Tibial nerve (tissue), 4 donors: ENCODE measurements around the gene APOL6. TPM values are rescaled to one million over a fixed set of nuclear protein-coding genes. Genes with fewer than 3 reads are reported as not detected.
"Not testable (repeated sequence)": the region's sequence is repeated elsewhere in the genome, so short reads cannot be mapped to it uniquely, and the experiment has no call there.

ENCODE experiments used
- DNase-seq, 2 donors: peaks; one replicate each; pipeline ENCODE4 v3.0.0-alpha.2; 2019; ENCODE audit warnings: low spot score in 2 of 2
- H3K27ac ChIP-seq, 4 donors: fragments of 200-600 bp; sonication (generic) in 3 of 4; one replicate each; pipeline ENCODE4 v1.5.1; 2017 to 2019; ENCODE audit warnings: mild to moderate bottlenecking in 1 of 4
- H3K27me3 ChIP-seq, 2 donors: fragments of 200-600 bp; sonication (generic) in 1 of 2; one replicate each; pipeline versions ENCODE4 v1.5.1 to v1.6.0; 2017 to 2019
- H3K36me3 ChIP-seq, 3 donors: fragments of 200-600 bp; sonication (generic); one replicate each; pipeline ENCODE4 v1.5.1; 2018 to 2019
- H3K4me1 ChIP-seq, 4 donors: fragments of 200-600 bp; sonication (generic) in 3 of 4; one replicate each; pipeline ENCODE4 v1.5.1; 2017 to 2019
- H3K4me3 ChIP-seq, 4 donors: fragments of 200-600 bp; sonication (generic) in 3 of 4; one replicate each; pipeline ENCODE4 v1.5.1; 2017 to 2019; ENCODE audit warnings: mild to moderate bottlenecking in 1 of 4, moderate library complexity in 1 of 4
- H3K9me3 ChIP-seq, 4 donors: fragments of 200-600 bp; sonication (generic) in 3 of 4; one replicate each; pipeline ENCODE4 v1.5.1; 2017 to 2019
- EP300 ChIP-seq, 2 donors: sonication (generic); formaldehyde crosslinking; IDR thresholded peaks; one replicate each; pipeline ENCODE4 v1.6.1; 2017; ENCODE audit warnings: antibody characterized with exemption in 2 of 2, mild to moderate bottlenecking in 1 of 2
- POLR2A ChIP-seq, 2 donors: fragments of 450-650 bp; IDR thresholded peaks; one replicate each; pipeline ENCODE4 v1.6.1; 2017; ENCODE audit warnings: antibody characterized with exemption in 2 of 2, mild to moderate bottlenecking in 2 of 2, moderate library complexity in 2 of 2
- whole genome bisulfite sequencing, 2 donors: methylation state at CpG; one replicate each; pipeline ENCODE4 v1.1.5; 2018; 5-methylcytosine and 5-hydroxymethylcytosine counted together
- total RNA-seq, 4 donors: library from RNA; depleted of rRNA; stranded (reverse); fragments of >200 nt; gene quantifications; one replicate each; pipeline ENCODE4 v1.1.0, GENCODE V29; 2016
- TF ChIP-seq, protein P1 (sequence below), 5 experiments: fragments of 200-600 bp in 3 of 5; fragments of 450-650 bp in 2 of 5; sonication (generic) in 3 of 5; IDR thresholded peaks; one replicate each; pipeline ENCODE4 v1.5.1; 2016 to 2019; ENCODE audit warnings: antibody characterized with exemption in 5 of 5, mild to moderate bottlenecking in 3 of 5, moderate library complexity in 2 of 5

Gene APOL6
- total RNA-seq, 4 donors from 2014 or later, result 9.2 to 24.9 (median 19.6) TPM

DNA sequence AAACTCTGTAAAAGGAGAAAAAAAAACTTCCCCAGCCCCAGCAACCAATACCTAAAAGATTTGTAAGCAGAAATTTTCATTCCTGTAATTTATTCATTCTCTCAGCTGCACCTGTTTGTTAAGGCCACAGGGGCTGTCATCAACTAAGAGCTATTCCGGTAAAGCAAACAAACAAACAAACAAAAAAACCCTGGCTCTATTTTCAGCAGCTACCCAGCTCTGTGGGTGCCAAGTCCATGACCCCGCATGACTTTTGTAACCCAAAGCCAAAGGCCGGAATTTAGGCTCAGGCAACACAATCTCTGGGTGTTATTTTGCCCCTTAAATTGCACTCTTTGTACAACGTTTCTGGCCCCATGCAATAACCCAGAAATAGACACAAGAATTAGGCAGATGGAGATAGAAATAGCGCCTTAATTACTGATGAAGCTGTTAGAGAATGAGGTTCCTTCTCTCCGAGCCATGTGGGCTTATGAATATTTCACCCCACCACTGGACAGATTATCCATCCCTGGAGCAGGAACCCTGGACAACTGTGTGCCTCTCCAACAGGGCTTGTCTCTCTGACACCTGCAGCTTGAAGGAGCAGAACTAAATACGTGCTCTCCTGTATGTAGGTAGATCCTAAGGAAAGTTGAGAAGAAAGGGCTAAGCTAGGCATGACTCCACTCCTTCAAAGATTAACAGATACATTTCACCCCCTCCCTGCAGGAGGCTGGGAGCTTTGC lies 29.4 kb downstream of the APOL6 start:
- TF ChIP-seq, protein P1, sequence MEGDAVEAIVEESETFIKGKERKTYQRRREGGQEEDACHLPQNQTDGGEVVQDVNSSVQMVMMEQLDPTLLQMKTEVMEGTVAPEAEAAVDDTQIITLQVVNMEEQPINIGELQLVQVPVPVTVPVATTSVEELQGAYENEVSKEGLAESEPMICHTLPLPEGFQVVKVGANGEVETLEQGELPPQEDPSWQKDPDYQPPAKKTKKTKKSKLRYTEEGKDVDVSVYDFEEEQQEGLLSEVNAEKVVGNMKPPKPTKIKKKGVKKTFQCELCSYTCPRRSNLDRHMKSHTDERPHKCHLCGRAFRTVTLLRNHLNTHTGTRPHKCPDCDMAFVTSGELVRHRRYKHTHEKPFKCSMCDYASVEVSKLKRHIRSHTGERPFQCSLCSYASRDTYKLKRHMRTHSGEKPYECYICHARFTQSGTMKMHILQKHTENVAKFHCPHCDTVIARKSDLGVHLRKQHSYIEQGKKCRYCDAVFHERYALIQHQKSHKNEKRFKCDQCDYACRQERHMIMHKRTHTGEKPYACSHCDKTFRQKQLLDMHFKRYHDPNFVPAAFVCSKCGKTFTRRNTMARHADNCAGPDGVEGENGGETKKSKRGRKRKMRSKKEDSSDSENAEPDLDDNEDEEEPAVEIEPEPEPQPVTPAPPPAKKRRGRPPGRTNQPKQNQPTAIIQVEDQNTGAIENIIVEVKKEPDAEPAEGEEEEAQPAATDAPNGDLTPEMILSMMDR (IDR thresholded peaks at IDR 0.05), result no peak
- TF ChIP-seq POLR2A (IDR thresholded peaks at IDR 0.05) (no peak), EP300 (IDR thresholded peaks at IDR 0.05) (no peak)
- no peaks in the 10 kb centered on the region for H3K36me3 ChIP-seq
- WGBS, 2 donors, result 53 to 61% methylated on average over 7 of the region's 7 CpGs
- no peak for DNase-seq
- no peaks in the 10 kb centered on the region for H3K9me3 ChIP-seq
- no peak overlapping the region for H3K27ac ChIP-seq
- no peak overlapping the region for H3K4me3 ChIP-seq
- no peaks in the 10 kb centered on the region for H3K27me3 ChIP-seq
- no peaks in the 10 kb centered on the region for H3K4me1 ChIP-seq

DNA sequence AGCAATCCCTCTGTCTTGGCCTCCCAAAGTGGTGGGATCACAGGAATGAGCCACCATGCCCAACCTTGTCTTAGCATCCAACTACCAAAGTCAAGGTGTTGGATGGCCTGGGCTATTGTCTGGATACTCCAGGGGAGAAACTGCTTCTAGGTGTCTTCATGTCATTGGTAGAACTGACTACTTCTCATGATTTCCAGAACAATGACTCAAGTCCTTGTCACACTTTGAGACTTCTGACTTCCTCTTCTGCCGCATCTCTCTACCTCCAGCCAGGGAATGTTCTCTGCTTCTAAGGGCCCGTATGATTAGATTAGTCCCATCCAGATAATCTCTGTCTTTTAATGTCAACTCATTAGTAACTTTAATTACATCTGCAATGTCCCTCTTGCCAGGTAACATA lies 30.6 kb downstream of the APOL6 start:
- Histone ChIP-seq H3K4me3 (no peak overlapping the region), H3K9me3 (no peaks in the 10 kb centered on the region), H3K27me3 (no peaks in the 10 kb centered on the region), H3K27ac (no peak overlapping the region), H3K36me3 (no peaks in the 10 kb centered on the region), H3K4me1 (no peaks in the 10 kb centered on the region)
- no peak for DNase-seq
- 90 to 92% methylated on average over 2 of the region's 2 CpGs for WGBS, 2 donors
- TF ChIP-seq EP300 (IDR thresholded peaks at IDR 0.05), result no peak
- TF ChIP-seq, protein P1 (IDR thresholded peaks at IDR 0.05), result no peak

DNA sequence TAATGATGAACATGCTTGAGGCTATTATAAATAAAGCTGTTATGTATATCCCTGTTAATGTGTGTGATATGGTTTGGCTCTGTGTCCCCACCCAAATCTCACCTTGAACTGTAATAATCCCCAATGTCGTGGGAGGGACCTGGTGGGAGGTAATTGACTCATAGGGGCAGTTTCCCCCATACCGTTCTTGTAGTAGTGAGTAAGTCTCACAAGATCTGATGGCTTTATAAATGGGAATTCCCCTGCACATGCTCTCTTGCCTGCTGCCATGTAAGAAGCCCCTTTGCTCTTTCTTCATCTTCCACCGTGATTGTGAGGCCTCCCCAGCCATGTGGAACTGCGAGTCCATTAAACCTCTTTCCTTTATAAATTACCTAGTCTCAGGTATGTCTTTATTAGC lies 31.2 kb downstream of the APOL6 start:
- not testable (repeated sequence) for H3K9me3 ChIP-seq, H3K4me3 ChIP-seq, DNase-seq, H3K4me1 ChIP-seq, H3K27ac ChIP-seq, H3K27me3 ChIP-seq, H3K36me3 ChIP-seq
- WGBS, 2 donors, result 62% methylated on average over 4 of the region's 4 CpGs

DNA sequence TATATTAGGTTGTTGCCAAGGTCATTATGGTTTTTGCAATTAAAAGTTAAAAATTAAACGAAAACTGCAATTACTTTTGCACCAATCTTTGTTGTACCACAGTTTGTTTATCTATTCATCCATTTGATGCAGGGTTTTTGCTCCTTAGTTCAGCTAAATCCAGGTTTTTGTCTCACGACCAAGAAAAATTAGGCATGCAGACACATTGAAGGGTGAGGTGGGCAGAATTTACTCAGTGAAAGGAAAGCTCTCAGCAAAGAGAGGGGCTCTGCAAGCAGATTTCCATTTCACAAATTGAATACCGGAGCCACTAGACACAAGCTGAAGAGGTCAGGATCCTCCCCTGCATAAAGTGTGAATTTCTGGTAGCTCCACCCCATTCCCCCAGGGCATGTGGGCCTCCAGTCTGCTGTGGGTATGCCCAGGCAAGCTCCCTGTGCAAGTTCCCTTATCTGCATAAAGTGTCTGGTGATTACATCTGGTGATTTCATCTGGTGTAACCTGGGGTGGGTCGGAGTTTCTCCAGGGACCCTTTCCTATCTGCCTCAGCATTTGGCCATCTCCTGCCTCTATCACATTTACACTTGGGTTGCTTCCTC lies 33.3 kb downstream of the APOL6 start:
- no peak overlapping the region for H3K4me3 ChIP-seq
- no peak overlapping the region for H3K27ac ChIP-seq
- no peaks in the 10 kb centered on the region for H3K4me1 ChIP-seq
- WGBS, 2 donors, result 63 to 87% methylated on average over 4 of the region's 4 CpGs
- H3K27me3 ChIP-seq, result no peaks in the 10 kb centered on the region
- no peak for DNase-seq
- no peaks in the 10 kb centered on the region for H3K36me3 ChIP-seq
- H3K9me3 ChIP-seq, result no peaks in the 10 kb centered on the region
- TF ChIP-seq EP300 (IDR thresholded peaks at IDR 0.05) (no peak), POLR2A (IDR thresholded peaks at IDR 0.05) (no peak)
- TF ChIP-seq, protein P1 (IDR thresholded peaks at IDR 0.05), result no peak

DNA sequence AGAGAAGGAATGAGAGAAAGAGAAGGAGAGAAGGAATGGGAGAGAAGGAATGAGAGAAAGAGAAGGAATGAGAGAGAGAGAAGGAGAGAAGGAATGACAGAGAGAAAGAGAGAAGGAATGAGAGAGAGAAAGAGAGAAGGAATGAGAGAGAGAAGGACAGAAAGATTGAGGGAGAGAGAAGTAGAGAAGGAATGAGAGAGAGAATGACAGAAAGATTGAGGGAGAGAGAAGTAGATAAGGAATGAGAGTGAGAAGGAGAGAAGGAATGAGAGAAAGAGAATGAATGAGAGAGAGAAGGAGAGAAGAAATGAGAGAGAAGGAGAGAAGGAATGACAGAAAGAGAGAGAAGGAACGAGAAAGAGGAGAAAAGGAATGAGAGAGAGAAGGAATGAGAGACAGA lies 35.3 kb downstream of the APOL6 start:
- no peak for DNase-seq
- WGBS, 2 donors, result 73 to 83% methylated on average over 1 of the region's 1 CpG
- Histone ChIP-seq H3K27me3 (no peaks in the 10 kb centered on the region), H3K9me3 (no peaks in the 10 kb centered on the region), H3K27ac (no peak overlapping the region), H3K4me3 (no peak overlapping the region), H3K36me3 (no peaks in the 10 kb centered on the region), H3K4me1 (no peaks in the 10 kb centered on the region)
- TF ChIP-seq, protein P1 (IDR thresholded peaks at IDR 0.05), result no peak
- TF ChIP-seq EP300 (IDR thresholded peaks at IDR 0.05) (no peak), POLR2A (IDR thresholded peaks at IDR 0.05) (no peak)
